Measurements from ENCODE around the gene RIMS3.

GRCh38 chr1:40662864-40663263 is 2.6 kb downstream of the RIMS3 start:
- TF ChIP-seq CTCF (conservative IDR thresholded peaks at IDR 0.05; ENCODE audit: low read length) (no peak), EZH2phosphoT487 (IDR thresholded peaks at IDR 0.05; ENCODE audit: borderline replicate concordance) (no peak)
